Lower leg skin (tissue), 3 donors: ENCODE data around the gene CHPF.

Experiments used
- CTCF ChIP-seq, 3 donors: fragments of 450-650 bp; IDR thresholded peaks; one replicate each; pipeline ENCODE4 v1.5.1; 2016; ENCODE audit warnings: antibody characterized with exemption in 3 of 3, mild to moderate bottlenecking in 3 of 3, moderate library complexity in 2 of 3
- POLR2A ChIP-seq, 2 donors: fragments of 450-650 bp; IDR thresholded peaks; one replicate each; pipeline ENCODE4 v1.6.1; 2016 to 2017; ENCODE audit warnings: antibody characterized with exemption in 2 of 2, mild to moderate bottlenecking in 1 of 2, moderate library complexity in 1 of 2

GRCh38 chr2:219526320-219527075, 17.1 kb downstream of the CHPF start:
- TF ChIP-seq CTCF (IDR thresholded peaks at IDR 0.05) (no peak), POLR2A (IDR thresholded peaks at IDR 0.05) (no peak)
